WI38 (cell line): Measurements from ENCODE around the gene ZNF684.
"Not testable (repeated sequence)": the region's sequence is repeated elsewhere in the genome, so short reads cannot be mapped to it uniquely, and the experiment has no call there.

Experiments used
- H3K4me3 ChIP-seq: 2 replicates; pipeline ENCODE4 v1.5.1; 2011; ENCODE audit warnings: low read depth, mild to moderate bottlenecking, control low read depth, low read length
- TF ChIP-seq, protein P1 (sequence below): IDR thresholded peaks from 2 replicates; pipeline ENCODE4 v1.5.1; 2012; ENCODE audit warnings: low read depth, mild to moderate bottlenecking, control low read depth, low read length

The ZNF684 gene

DNA sequence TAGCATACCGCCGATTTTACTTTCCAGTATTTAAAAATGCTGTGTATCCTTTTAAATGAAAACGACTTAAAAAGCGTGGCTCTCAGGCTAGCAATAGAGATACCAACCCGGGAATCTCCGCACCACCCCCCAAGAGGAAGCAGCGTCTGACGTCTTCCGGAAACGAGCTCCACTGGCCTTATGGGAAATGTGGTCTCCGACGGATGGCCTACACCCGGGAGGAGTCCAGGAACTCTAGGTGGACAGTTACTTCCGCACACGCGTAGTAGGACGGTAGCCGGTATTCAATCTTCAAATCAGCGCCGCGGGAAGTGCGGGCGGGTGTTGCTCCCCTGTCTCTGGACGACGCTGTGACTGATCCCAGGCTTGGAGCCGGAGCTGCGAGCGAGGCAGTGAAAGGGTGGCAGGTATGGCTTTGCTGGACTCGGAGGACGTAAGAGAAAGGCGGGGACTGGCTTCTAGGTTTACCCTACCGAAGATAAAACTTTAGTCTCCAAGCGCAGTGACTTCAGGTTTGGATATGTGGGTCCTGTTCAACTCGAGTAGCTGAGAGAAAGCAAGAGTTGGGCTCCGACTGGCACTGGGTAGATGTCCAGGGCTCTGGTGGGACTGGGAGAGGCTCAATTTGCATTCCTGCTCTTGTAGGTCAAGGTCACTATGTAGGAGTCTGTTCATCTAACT, at the start of gene ZNF684:
ZNF684 (plus strand) TSS at position 257 of the 681 bp plus-strand sequence. CDS start 1,530 bp downstream, outside the sequence.
- TF ChIP-seq, protein P1, sequence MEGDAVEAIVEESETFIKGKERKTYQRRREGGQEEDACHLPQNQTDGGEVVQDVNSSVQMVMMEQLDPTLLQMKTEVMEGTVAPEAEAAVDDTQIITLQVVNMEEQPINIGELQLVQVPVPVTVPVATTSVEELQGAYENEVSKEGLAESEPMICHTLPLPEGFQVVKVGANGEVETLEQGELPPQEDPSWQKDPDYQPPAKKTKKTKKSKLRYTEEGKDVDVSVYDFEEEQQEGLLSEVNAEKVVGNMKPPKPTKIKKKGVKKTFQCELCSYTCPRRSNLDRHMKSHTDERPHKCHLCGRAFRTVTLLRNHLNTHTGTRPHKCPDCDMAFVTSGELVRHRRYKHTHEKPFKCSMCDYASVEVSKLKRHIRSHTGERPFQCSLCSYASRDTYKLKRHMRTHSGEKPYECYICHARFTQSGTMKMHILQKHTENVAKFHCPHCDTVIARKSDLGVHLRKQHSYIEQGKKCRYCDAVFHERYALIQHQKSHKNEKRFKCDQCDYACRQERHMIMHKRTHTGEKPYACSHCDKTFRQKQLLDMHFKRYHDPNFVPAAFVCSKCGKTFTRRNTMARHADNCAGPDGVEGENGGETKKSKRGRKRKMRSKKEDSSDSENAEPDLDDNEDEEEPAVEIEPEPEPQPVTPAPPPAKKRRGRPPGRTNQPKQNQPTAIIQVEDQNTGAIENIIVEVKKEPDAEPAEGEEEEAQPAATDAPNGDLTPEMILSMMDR, result no peak
- peak within 1 kb of the TSS; percentile 74 for H3K4me3 ChIP-seq

- TF ChIP-seq, protein P1, result no peak
These were observed 36.0 kb upstream of the ZNF684 start for GRCh38 chr1:40495315-40495903.

GRCh38 chr1:40502651-40503050, 28.8 kb upstream of the ZNF684 start:
- H3K4me3 ChIP-seq, result not testable (repeated sequence)

More at GRCh38 chr1:40495315-40495903, 36.0 kb upstream of the ZNF684 start:
- H3K4me3 ChIP-seq, result no peak overlapping the region

GRCh38 chr1:40507973-40508372, 23.5 kb upstream of the ZNF684 start:
- H3K4me3 ChIP-seq, result peak overlapping the region; percentile 77
- TF ChIP-seq, protein P1, result no peak

- TF ChIP-seq, protein P1, result no peak
- H3K4me3 ChIP-seq, result peak within 1 kb of the TSS; percentile 77
These were observed 22.8 kb upstream of the ZNF684 start, which contains the start of gene EXO5 for GRCh38 chr1:40508375-40509341. Gene EXO5 (plus strand): TSS chr1:40508767. CDS start chr1:40514545, 5,778 bp downstream.

- TF ChIP-seq, protein P1, result no peak
- no peak overlapping the region for H3K4me3 ChIP-seq
These were observed 11.9 kb upstream of the ZNF684 start for GRCh38 chr1:40519517-40519916.

DNA sequence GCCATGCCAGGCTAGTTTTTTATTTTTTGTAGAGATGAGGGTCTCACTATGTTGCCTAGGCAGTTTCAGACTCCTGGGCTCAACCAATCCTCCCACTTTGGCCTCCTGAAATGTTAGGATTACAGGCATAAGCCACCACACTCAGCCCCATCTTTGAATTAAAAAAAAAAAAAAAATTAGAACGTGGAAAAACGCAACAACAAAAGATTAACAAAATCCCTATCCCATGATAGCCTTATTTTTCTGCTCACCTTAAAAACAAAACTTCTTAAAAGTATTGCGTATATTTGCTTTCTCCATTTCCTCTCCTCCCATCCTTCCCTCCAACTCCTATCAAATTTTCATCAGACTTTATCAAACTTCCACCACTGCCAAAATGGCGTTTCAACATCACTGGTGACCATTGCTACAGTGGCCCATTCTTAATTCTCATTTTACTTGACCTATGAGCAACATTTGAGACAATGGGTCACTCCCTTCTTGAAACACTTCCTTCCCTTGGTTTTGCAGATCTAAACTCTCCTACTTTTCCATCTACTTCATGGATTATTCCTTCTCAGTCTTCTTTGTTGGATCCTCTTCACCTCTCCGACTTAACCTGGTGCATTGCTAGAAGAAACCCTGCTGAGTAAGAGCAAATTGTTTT, 579 bp upstream of the ZNF684 start:
- H3K4me3 ChIP-seq, result peak overlapping the region; percentile 74

More for the DNA sequence above, 579 bp upstream of the ZNF684 start:
- TF ChIP-seq, protein P1, result no peak
